ENCODE data around the gene ZBTB16.
A peak's percentile ranks its signal among the peaks of the same experiment; 100 is the strongest.

Gene ZBTB16

GRCh38 chr11:114133548-114134329 is 74.2 kb downstream of the ZBTB16 start:
- H3K27ac Mint-ChIP-seq = no peak overlapping the region
- peaks cover 76% of the 10 kb centered on the region for H3K4me1 Mint-ChIP-seq
- peaks cover 19% of the 10 kb centered on the region for H3K36me3 Mint-ChIP-seq (ENCODE audit: low read depth)
- H3K9me3 Mint-ChIP-seq = peaks cover 7% of the 10 kb centered on the region
- no peak for DNase-seq
- no peaks in the 10 kb centered on the region for H3K27me3 Mint-ChIP-seq (ENCODE audit: low read depth, poor library complexity)
- H3K4me3 Mint-ChIP-seq = no peak overlapping the region
- TF ChIP-seq CTCF (IDR thresholded peaks at IDR 0.05) = no peak

GRCh38 chr11:114134870-114135269 is 75.4 kb downstream of the ZBTB16 start:
- Mint-ChIP-seq H3K4me1 (peaks cover 75% of the 10 kb centered on the region), H3K9me3 (peaks cover 7% of the 10 kb centered on the region)
- DNase-seq = no peak

GRCh38 chr11:114135737-114136151 is 76.2 kb downstream of the ZBTB16 start:
- Mint-ChIP-seq H3K36me3 (ENCODE audit: low read depth) (peaks cover 19% of the 10 kb centered on the region), H3K27me3 (ENCODE audit: low read depth, poor library complexity) (no peaks in the 10 kb centered on the region), H3K9me3 (peaks cover 7% of the 10 kb centered on the region), H3K27ac (no peak overlapping the region), H3K4me1 (peaks cover 73% of the 10 kb centered on the region), H3K4me3 (no peak overlapping the region)
- no peak for DNase-seq
- no peak for TF ChIP-seq CTCF (IDR thresholded peaks at IDR 0.05)

More at GRCh38 chr11:114134870-114135269, 75.4 kb downstream of the ZBTB16 start:
- peaks cover 19% of the 10 kb centered on the region for H3K36me3 Mint-ChIP-seq (ENCODE audit: low read depth)
- no peak for TF ChIP-seq CTCF (IDR thresholded peaks at IDR 0.05)
- no peak overlapping the region for H3K27ac Mint-ChIP-seq
- no peak overlapping the region for H3K4me3 Mint-ChIP-seq
- H3K27me3 Mint-ChIP-seq (ENCODE audit: low read depth, poor library complexity) = no peaks in the 10 kb centered on the region

GRCh38 chr11:114136686-114137640 is 77.5 kb downstream of the ZBTB16 start:
- no peak overlapping the region for H3K27ac Mint-ChIP-seq
- H3K27me3 Mint-ChIP-seq (ENCODE audit: low read depth, poor library complexity) = no peaks in the 10 kb centered on the region
- H3K4me3 Mint-ChIP-seq = no peak overlapping the region
- peaks cover 22% of the 10 kb centered on the region for H3K36me3 Mint-ChIP-seq (ENCODE audit: low read depth)
- no peak for DNase-seq
- peaks cover 73% of the 10 kb centered on the region for H3K4me1 Mint-ChIP-seq
- peaks cover 3% of the 10 kb centered on the region for H3K9me3 Mint-ChIP-seq
- no peak for TF ChIP-seq CTCF (IDR thresholded peaks at IDR 0.05)

GRCh38 chr11:114137838-114138237 is 78.3 kb downstream of the ZBTB16 start:
- Mint-ChIP-seq H3K36me3 (ENCODE audit: low read depth) (peaks cover 22% of the 10 kb centered on the region), H3K27ac (peak overlapping the region; percentile 80), H3K9me3 (peaks cover 2% of the 10 kb centered on the region), H3K27me3 (ENCODE audit: low read depth, poor library complexity) (no peaks in the 10 kb centered on the region), H3K4me1 (peaks cover 82% of the 10 kb centered on the region), H3K4me3 (no peak overlapping the region)
- TF ChIP-seq CTCF (IDR thresholded peaks at IDR 0.05) = no peak
- no peak for DNase-seq
